NCI-H1105 treated with DMSO at 0.1 percent for 48 hours (cell line): ENCODE data around the gene DCST2.
A peak's percentile ranks its signal among the peaks of the same experiment; 100 is the strongest.

Experiments used
- DNase-seq: peaks from one replicate; lab custom pipeline; 2025; lab: John Stamatoyannopoulos, UW

DCST2 gene

DNA sequence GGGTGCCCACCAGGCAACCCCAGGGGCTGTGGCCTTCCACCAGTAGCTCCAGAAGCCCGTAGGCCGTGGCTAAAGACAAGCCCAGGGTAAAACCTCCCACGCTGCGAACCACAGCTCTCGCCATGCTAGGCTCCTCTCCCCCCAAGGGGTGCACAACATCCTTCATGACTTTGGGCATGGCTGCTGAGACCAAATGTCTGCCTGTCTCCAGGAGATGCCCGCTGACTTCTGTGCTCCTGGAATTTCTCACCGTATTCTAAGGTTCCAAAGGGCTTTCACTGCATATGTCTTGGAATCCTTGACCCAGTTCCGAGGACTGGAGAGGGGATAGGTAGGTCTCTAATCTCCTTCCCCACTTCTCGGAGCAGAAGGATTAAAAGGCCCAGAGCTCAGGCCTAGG lies at the start of gene DCST2, which contains the start of gene DCST1:
TSS of gene DCST2 (minus strand) at position 258 of the 400 bp plus-strand sequence. CDS start at position 178, 80 bp downstream.
TSS of gene DCST1 (plus strand) at position 301 of the 400 bp plus-strand sequence. CDS start 213 bp downstream, outside the sequence.
- no peak for DNase-seq

DNA sequence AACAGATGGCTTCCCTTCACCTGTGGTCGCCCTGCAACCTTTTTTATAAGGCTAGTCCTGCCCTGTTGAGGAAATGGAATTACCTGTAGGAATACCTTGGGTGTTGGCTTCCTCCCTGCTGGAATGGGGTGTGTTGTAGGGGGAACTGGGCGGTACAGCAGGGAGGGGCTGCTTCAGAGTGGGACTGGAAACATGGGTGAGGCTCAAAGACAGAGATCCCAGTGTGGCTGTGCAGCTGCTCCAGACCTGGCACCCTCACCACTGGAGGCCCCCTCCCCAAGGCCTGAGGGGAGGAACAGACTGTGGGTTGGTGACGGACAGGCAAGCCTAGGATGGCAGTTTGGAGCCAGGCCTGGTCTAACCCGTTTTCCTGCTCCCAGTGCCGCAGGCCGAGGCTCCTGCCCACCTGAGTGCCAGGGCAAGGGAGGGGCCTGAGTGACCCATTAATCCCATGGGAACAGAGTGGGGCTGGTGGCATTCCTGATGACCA lies 49.5 kb upstream of the DCST2 start:
- no peak for DNase-seq

DNA sequence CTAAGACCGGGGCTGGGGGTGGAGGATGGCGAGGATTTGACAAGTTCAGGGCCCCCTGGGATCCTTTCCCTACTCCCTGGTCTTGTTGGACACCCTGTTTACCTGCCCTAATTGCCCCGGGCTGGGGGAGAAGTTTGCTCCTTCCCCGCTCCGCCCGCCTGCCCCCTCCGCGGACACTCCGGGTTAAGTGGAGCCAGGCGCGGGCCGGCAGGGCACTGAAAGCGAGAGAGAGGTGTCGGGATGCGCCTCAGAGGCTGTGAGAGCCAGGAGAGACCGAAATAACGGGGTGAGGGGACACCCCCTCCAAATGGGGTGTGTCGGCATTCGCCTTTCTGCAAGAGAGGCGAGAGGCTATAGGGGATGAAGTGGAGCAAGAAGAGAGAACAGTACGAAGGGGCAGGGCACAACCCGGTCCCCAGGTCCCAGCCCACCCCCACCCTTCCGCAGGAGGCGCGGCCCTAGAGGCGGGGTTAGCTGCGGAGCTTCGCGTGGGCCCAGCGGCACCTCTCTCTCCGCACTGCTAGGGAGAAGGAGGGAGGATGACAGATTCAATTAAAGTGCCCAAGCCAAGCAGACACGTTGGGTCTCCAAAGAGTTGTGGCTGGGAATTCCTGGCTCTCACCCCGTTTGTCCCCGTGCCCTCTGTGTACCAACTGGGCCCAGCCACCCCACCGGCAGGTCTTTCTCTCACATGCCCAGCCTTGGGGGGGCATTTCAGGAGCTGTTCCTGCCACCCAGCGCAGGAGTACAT lies 48.9 kb upstream of the DCST2 start:
- DNase-seq: peak; percentile 19

DNA sequence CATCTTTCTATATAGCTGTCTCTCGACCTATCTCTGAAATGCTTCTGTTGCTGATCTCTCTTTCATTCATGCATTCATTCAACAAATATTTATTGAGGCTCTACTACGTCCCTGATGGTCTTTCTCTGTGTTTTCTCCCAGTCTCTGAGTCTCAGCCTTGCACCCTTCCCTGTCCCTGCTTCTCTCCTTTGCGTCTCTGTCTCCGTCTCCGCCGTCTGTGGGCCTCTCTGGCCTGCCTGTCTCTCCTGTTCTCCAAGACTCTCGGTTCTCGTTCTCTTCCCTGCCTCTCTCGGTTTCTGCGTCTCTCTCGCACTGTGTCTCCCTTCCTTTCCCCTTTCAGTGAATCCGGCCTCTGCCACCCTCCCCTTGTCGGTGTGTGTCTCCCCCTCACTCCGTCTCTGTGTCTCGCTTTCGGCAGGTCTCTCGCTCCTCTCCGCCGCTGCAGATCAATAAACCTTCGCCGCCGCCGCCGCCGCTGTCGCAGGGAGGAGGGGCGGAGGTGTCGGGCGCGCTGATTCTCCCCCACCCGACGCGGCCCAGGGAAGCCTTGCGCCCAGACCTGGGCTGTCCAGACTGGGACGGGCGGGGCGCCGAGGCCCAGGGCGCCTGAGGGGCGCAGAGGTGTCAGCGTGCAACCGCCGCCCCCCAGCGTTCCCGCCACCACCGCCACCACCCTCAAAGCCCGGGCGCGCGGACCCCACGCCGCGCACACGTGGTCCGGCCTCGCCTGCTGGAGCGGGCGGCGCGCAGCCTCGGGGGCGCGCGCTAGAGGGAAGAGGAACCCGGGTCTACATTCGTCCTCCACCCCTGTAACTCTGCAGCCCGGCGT lies 48.1 kb upstream of the DCST2 start:
- no peak for DNase-seq

DNA sequence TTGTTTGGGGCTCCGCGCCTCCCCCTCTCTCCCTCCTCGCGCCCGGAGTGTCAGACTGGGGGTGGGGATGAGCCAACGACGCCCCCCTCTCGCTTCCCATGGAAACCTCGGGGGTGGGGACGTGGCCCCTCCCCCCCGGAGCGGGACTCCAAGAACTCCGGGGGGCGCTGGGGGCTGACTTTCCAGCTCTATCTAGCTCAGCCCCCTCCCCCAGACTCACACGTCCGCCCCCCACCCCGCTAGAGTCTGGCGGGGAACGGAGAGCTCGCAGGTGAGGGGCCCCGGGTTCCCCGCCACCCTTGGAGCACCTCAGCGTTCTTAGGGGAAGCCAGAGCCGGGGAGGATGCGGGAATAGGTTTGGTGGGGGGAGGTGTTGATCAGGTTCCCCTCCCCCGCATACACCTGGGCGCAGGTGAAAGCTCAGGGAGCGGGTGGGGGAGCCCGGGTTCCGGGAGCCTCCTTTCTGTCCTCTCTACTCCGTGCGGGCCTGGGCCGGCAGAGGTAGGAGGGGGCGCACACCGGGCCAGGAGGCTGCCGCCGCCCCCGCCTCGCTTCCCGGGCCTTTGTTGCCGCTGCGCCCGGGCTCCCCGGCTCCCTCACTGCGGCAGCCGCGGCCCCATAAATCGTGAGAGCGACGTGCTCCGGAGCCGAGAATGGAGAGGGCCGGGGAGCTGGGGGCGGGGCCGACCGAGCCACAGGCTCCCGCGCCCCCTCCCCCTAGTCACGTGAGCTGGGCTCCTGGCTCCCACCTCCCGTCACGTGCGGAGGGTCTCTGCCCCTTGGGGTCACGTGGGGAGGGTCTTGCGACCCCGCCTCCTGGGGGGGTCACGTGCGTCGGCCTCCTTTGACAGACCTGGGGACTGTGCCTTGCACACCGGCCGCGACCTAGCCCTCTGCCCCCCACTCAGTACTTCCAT lies 47.0 kb upstream of the DCST2 start:
- peak; percentile 93 for DNase-seq

DNA sequence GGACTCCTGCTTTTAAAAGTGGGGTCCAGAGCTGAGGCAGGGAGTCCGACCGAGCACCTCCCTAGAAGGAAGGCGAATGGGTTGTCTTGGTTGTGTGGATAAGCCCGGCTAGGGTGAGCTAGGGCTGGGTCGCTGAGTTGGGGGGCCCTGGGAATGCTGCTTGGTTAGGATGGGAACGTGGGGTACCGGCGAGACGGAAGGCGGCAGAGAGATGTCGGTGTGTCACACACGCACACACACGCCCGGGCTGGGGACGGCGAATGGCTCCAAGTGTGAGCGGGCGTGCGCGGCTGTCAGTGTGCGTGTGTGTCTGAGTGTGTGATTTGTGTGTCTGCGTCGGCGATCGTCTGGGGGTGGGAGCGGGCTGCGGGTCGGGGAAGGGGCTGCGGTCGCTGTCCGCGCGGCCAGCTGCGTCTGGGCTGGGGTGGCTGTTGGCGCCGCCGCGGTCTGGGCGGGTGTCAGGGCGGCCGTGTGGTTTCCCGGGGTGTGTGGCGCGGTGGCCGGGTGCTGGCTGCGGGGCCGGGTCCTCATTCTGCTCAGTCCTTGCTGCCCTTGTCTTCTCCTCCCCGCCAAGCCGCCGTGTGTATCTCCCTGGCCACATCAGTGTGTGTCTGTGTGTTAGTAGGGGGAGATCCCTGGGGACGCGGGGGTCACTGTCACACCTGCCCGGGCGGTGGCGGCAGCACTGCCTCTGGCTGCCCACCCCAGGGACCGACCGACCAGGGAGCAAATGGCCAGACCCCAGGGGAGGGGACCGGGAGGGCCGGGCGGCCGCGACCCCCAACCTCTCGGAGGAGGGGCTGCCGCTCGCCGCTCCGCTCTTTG lies 46.1 kb upstream of the DCST2 start:
- DNase-seq: peak; percentile 31

DNA sequence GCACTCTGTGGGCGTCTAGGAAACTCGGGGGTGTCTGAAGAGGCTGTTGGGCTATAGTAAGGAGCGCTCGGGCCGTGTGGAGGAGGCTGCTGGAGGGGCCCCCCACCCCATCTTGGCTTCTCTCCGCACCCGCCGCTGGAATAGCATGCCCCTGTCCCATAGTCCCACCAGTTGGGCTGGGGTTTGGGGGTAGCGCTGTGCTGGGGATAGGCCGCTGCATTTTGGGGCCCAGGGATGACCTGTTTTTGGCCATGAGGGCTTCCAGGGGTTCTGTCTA lies 45.6 kb upstream of the DCST2 start:
- no peak for DNase-seq

DNA sequence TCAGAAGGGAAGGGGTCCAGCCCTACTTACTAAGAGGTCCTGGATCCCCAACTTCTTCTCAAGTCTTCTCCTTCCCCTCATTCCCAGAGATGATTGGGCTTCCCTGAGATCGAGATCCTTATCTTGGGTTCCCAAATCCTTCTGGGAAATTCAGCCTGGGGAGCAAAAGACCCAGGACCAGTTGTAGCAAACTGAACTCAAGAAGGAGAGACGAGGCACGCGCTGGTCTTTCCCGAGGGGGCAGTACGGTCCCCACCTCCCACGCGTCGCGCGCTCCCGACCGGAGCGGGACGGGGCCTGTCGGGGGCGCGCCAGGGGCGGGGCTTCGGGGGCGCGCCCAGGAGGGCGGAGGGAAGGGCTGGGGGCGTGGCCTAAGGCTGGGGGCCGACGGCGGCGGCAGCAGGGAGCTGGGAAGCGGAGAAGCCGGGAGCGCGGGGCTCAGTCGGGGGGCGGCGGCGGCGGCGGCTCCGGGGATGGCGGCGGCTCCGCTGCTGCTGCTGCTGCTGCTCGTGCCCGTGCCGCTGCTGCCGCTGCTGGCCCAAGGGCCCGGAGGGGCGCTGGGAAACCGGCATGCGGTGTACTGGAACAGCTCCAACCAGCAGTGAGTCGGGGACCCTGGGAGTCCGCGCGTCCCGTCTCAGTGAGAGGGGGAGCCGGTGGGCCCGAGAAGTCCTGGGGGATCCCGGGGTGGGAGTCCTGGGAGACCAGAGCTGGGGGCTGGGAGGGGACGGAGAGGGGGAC lies 45.1 kb upstream of the DCST2 start, which contains the start of gene EFNA3:
TSS of gene EFNA3 (plus strand) at position 369 of the 741 bp plus-strand sequence. CDS start at position 474, 105 bp downstream.
- peak; percentile 61 for DNase-seq

DNA sequence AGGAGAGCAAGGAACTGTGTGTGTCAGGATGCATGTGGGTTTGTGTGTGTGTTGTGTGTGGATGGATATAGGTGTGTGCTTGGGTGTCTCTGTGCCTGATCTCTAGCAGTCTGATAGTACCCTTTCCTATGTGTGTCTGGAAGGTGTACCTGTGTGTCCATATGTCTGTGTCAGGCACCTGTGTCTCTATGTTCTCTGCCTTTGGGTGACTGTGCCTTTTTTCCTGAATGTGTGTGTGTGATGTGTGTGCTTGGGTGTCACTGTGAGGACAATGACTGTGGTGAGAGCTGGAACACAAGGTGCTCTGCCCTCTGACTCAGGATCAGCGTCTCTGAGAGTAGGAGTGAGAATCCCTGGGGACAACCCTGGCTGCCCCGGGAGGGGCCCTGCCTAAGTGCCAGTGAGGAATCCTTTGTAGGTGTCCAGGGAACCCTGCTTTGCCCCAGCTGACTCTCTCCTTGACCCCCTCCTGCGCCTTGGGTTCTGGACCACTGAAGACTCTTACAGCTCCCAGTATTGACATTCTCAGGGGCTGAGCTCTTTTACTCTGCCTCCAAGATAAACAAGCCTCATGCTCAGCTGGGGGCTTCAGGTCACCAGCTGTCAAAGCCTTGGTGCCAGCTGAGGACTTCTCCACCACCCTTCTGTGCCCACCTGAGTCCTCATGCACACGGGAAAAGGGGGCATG lies 44.3 kb upstream of the DCST2 start:
- DNase-seq: no peak

DNA sequence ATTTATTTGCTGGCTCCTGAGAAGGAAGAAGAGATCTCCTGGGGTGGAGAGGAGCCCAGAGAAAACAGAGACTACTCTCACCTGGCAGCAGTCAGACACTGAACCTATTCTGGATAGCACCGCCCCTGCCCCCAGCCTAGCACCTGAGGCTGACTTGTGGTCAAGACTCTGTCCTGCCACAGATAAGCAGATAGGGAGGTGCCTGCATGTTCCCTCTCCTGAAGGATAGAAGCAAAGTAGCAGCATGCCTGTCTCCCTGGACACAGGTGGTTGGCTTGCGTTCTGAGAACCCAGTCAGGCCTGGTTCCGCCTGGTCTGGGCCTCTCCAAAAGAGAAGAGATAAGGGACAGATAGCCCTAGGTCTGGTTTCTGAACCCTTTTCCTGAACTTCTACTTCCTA lies 43.8 kb upstream of the DCST2 start:
- no peak for DNase-seq

DNA sequence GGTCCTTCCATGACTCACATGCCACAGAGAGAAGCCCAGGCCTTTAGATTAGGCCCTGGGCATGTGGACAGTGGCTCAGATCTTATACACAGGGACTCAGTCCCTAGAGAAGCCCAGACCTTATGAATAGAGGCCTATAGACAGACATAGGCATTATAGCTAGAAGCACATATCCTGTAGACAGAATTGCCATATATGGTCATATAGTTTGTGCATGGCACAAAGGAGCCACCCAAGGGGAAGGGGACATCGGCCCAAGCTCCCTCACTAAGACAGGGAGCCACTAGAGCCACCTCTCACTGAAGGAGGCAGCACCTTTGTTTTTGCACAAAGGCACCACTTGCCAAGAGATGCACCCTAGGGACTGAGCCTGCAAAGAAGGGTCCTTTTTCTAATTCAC lies 42.8 kb upstream of the DCST2 start:
- DNase-seq: no peak

DNA sequence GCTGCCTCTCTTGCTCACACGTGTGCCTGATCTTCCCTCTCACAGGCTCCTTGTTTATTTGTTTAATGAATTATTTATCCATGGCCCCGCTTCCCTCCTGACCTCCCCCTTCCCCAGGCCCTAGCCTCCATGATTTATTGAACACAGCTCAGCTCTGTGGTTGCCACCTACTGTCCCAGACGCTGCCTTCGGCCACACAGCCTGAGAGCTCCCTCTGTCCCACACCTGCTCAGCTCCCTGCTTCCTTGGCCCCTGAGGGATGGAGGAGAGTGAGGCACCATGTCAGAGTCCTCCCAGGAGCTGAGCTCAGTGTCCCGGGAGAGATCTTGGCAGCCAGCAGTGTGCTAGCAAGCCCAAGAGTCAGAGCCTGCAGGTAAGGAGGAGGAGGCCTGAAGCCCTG lies 42.0 kb upstream of the DCST2 start:
- no peak for DNase-seq

DNA sequence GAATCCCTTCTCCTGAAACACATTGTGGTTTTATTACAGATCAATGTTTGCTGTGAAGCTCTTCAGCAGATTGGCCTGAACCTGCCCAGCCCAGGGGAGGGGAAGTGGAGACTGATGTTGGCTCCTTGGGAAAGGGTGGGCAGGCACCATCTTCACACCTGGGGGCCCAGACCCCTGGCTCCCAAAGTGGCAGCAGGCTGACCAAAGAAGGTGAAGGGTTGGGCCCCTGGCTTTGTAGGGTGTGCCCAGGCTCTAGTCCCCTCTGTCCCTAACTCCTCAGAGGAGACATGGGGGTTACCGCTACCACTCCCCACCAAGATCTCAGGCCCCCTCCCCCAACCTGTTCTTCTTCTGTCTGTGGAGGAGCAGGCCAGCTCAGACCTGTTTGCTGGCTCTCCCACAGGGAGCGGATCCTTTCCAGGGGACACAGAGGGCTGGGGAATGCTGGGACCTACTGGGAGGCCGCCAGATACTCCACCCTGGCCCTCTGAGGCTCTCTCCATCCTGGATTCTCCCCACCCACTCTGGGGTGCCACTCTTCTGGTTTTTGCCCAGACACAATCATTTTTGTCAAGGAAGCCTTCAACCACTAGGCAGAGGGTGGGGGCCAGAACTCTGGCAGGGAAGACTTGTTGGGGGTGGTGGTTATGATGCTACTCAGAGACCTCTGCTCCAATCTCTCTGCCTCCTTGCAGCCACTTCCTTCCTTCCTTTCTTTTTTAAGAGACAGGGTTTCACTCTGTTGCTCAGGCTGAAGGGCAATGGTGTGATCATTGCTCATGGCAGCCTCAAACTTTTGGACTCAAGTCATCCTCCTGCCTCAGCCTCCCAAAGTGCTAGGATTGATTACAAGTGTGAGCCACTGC lies 40.0 kb upstream of the DCST2 start:
- DNase-seq: no peak

DNA sequence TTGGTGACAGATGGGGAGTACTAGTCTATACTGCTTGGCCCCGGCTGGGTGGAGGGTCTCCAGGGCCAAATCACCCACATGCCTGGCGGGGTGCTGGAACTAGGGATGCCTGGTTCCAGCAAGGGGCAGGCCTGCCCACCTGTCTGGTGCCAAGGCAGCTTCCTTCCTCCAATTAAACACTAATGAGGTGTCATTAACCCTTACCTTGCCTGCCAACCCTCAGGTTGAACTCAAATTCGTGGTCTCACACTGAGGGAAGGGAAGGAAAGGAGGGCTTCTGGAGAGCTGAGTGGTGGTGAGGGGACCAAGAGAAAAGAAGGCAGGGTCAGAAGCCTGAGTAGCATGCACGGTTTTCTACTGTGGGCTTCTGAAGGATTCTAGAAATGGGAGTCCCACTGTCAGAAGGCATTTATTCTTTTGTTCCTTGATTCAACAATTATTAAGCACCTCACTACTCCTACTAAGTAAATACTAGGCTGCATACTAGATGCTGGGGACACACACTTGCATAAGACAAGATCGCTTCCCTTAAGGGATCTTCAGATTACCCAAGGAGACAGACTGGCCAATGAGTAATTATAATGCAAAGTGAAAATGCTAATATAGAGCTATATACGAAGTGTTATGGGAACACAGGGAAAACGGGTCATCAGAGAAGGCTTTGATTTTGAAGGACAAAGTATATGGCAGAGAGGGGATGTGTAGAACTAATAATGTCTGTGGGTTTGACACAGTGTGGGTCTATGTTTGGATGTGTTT lies 39.1 kb upstream of the DCST2 start:
- DNase-seq: no peak

DNA sequence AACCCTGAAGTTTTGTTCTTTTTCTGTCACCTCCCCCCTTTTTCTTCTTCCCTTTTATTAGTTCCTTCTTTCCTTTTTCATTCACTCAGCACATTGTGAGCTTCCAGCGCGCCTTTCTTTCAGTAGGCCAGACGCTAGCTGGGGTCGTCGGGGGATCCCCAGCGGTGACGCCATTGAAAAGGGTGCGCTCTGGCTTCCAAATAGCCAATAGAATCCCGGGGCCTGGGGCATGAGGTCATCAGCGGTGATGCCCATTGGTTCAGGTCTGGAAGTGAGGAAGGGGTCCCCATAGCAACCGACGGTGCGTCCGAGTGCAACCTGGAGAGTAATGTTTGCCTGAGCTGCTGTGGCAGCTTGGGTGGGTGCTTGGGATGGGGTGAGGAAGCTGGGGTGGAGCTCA lies 38.1 kb upstream of the DCST2 start:
- DNase-seq: no peak

DNA sequence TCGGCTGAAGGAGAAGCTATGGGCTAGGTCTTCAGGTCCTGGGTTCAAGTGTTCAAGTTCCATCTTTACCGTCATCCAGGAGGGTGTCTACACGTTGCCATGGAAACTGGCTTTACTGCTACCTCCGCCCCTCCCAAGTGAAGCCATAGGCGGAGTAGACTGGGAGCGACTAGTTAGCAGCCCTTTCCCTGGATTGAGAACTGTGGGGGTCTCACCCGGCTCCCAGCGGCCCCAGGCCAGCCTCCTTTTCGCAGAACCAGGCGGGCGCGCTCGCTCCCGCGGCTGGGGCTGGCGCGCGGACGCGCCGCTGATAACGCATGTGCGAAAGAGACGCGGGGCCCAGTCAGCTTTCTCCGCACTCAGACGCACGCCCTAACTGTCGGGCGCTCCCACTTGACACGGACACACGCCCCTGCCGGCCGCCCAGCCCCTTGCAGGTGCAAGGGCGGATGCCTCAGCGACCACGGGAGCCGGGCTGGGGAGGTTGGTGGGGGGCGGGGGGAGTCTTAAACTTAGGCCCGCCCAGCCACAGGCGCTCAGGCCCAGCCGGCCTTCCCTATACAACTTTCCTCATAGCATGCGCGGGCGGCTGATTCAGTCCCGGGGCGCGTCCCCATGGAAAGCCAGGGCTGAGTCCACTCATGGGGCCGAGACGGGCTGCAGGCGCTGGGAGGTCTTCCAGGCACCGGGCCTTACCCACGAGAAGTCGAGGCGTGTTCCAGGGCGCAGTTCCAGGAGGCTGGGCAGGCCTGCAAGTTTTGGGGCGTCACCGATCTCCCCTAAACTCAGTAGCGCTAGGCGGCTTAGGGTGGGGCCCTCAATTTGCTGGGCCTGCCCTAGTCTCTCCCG lies 37.4 kb upstream of the DCST2 start:
- peak; percentile 76 for DNase-seq

DNA sequence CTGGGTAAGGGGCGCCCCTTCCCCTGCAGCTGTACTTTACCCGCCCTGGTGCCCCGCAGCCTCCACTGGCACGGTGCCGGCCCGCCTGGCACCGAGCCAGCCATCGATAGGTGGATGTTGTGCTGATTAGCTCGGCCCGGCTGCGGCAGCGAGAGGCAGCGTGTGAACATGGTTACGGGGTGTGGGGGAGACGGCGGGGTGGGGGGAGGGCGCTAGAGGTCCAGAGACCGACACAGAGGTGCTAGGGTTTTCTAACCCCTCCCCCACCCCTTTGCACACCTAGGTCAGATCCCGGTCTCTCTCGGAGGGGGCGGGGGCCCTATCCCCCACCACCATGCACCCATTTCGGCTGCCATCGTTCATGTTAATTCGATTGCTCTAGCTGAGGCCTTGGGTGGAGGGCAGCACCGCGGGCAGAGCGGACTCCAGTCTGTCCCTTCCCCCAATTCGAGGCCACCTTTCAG lies 36.6 kb upstream of the DCST2 start:
- peak; percentile 63 for DNase-seq
